T-helper 22 cell (primary cell): Measurements from ENCODE around the gene GTF2H1.
"Not testable (repeated sequence)": the region's sequence is repeated elsewhere in the genome, so short reads cannot be mapped to it uniquely, and the experiment has no call there.

Experiments
- DNase-seq: peaks from one replicate; pipeline ENCODE4 v3.0.0-alpha.2; 2020; ENCODE audit warnings: low read depth

Gene GTF2H1

GRCh38 chr11:18319914-18320313, 2.5 kb upstream of the GTF2H1 start:
- DNase-seq, result no peak

GRCh38 chr11:18320617-18321016, 1.8 kb upstream of the GTF2H1 start:
- no peak for DNase-seq

- DNase-seq, result no peak
These were observed 794 bp upstream of the GTF2H1 start for GRCh38 chr11:18321578-18321968.

GRCh38 chr11:18322818-18323570, 627 bp downstream of the GTF2H1 start:
- no peak for DNase-seq

GRCh38 chr11:18323881-18324280, 1.5 kb downstream of the GTF2H1 start:
- not testable (repeated sequence) for DNase-seq

GRCh38 chr11:18324381-18324780, 2.0 kb downstream of the GTF2H1 start:
- DNase-seq, result no peak

GRCh38 chr11:18329196-18329870, 7.0 kb downstream of the GTF2H1 start:
- no peak for DNase-seq

- DNase-seq, result no peak
These were observed 8.6 kb downstream of the GTF2H1 start for GRCh38 chr11:18330921-18331320.

- peak; percentile 19 for DNase-seq
These were observed 9.9 kb downstream of the GTF2H1 start for GRCh38 chr11:18332302-18332701.

GRCh38 chr11:18332891-18333290, 10.5 kb downstream of the GTF2H1 start:
- no peak for DNase-seq

- DNase-seq, result no peak
These were observed 25.2 kb downstream of the GTF2H1 start for GRCh38 chr11:18347471-18348125.

GRCh38 chr11:18352581-18352980, 30.2 kb downstream of the GTF2H1 start:
- DNase-seq, result no peak

- no peak for DNase-seq
These were observed 36.3 kb downstream of the GTF2H1 start for GRCh38 chr11:18358646-18359045.

GRCh38 chr11:18361154-18361553, 38.8 kb downstream of the GTF2H1 start:
- DNase-seq, result no peak

GRCh38 chr11:18364495-18365073, 42.2 kb downstream of the GTF2H1 start:
- DNase-seq, result no peak

- DNase-seq, result no peak
These were observed 43.4 kb downstream of the GTF2H1 start for GRCh38 chr11:18365741-18366140.

GRCh38 chr11:18366286-18366685, 43.9 kb downstream of the GTF2H1 start:
- DNase-seq, result no peak

- DNase-seq, result no peak
These were observed 45.1 kb downstream of the GTF2H1 start for GRCh38 chr11:18367431-18367830.

- no peak for DNase-seq
These were observed 45.9 kb downstream of the GTF2H1 start for GRCh38 chr11:18368221-18368620.

- no peak for DNase-seq
These were observed 47.0 kb downstream of the GTF2H1 start for GRCh38 chr11:18369398-18369797.

GRCh38 chr11:18371279-18371678, 48.9 kb downstream of the GTF2H1 start:
- no peak for DNase-seq

- DNase-seq, result no peak
These were observed 49.8 kb downstream of the GTF2H1 start for GRCh38 chr11:18372201-18372600.

- no peak for DNase-seq
These were observed 52.6 kb downstream of the GTF2H1 start for GRCh38 chr11:18374956-18375355.
